Loucy (cell line): ENCODE results near the gene SERGEF.

ENCODE experiments used
- CTCF ChIP-seq: fragments of 200-600 bp; sonication (generic); conservative IDR thresholded peaks from 2 replicates; pipeline ENCODE4 v1.5.1; 2014; ENCODE audit warnings: mild to moderate bottlenecking, antibody characterized with exemption, low read length
- EZH2phosphoT487 ChIP-seq: fragments of 200-600 bp; IDR thresholded peaks from 2 replicates; pipeline ENCODE4 v1.6.1; 2018; ENCODE audit warnings: antibody characterized with exemption, mild to moderate bottlenecking, moderate library complexity, borderline replicate concordance

- TF ChIP-seq CTCF (no peak), EZH2phosphoT487 (no peak)
These were observed 270.8 kb downstream of the SERGEF start for GRCh38 chr11:17742019-17742418.
